Stimulated activated CD8-positive, alpha-beta memory T cell treated with anti-CD3 and anti-CD28 coated beads, Interleukin-4, amount 100 ng/mL, for 24 hours (primary cell): ENCODE data around the gene BTBD9.

Experiments
- DNase-seq: peaks from one replicate; pipeline ENCODE4 v3.0.0-alpha.2; 2020; ENCODE audit warnings: low read depth

The BTBD9 gene

GRCh38 chr6:38236631-38237030, 403.1 kb downstream of the BTBD9 start:
- DNase-seq = no peak

GRCh38 chr6:38234934-38235682, 404.6 kb downstream of the BTBD9 start:
- no peak for DNase-seq

DNA sequence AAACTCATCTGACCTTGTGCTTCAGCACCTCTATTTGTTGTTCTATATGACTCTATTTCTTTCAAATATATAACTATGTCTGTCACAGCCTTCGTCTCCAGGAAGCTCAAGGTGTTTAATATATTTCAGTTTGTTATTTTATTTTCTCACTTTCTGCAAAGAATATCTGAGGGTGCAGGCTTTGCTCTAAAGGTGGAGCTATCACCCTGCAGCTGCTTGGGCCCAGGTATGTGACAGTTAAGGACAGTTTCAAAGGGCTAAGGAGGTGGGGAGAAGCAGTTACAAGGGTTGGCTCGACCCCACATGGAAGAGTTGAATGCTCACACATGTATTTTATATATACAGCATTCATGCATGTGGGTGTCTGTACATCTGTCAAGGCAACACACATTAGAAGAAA, 405.6 kb downstream of the BTBD9 start:
- DNase-seq = no peak

DNA sequence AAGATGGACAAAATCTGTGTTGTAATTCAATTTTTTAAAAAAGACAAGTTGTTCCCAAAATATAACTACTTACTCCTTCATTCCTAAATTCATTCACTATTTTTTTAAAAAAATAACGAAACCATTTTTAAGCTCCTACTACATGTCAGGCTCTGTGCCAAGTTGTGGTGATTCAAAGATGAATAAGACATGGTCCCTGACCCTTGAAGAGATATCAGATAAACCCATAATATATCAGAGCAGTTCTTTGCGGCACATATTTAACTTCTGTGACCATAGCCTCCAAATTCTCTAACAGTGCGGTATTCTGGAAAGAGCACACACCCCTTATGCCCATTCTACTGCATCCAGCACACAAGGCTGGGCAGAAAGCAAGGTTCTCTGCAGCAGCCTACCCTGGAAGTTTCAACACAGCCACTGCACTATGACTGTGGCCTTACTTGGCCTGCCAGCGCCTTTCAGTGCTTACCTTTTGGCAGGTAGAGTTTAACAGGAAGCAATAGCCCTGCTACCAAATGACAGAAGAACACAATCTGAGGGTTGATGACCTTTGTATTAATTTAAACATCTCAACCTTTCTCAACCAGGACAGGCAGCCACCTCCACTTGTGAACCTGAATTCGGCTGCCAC, 406.5 kb downstream of the BTBD9 start:
- DNase-seq = no peak

DNA sequence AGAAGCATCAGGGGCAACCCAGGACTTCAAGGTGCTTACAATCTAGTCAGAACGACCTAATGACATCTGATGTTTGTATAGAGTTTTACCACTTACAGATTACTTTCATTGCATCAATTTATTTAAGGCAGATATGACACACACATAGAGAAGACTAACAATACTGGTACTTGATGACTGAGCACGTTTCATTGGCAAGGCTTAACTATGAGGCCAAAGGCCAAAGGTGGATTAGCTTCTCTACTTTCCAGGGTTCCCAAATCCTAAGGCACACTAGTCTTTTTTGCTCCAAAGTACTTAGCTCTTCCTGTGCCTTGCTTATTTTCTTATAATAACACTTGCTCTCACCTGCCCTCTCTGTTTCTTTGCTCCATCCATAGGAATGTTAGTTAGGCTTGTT, 414.0 kb downstream of the BTBD9 start:
- DNase-seq = no peak

- DNase-seq = no peak
These were observed 418.5 kb downstream of the BTBD9 start for GRCh38 chr6:38221251-38221650.

- no peak for DNase-seq
These were observed 419.5 kb downstream of the BTBD9 start for GRCh38 chr6:38220069-38220723.

DNA sequence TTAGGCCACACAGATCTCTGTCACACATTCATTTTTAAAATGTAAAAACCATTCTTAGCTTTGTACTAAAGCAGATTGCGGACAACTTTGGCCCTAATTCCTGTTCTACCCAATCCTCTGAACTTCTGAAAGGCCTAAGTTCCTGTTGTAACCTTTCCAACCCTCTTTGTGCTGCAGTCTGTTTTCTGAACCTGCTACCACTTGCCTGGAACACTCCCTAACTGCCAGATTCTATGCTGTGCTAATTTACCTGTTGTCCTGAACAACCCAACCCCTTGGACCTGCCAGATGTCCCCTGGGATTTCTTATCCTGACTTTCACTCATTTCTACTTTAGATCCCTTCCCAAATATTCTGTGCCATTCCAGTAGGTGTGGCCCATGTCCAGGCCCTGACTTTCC, 421.5 kb downstream of the BTBD9 start:
- no peak for DNase-seq

- no peak for DNase-seq
These were observed 423.3 kb downstream of the BTBD9 start for GRCh38 chr6:38216451-38216850.

- no peak for DNase-seq
These were observed 423.9 kb downstream of the BTBD9 start for GRCh38 chr6:38215651-38216311.

GRCh38 chr6:38215225-38215624, 424.5 kb downstream of the BTBD9 start:
- no peak for DNase-seq

GRCh38 chr6:38214159-38214558, 425.6 kb downstream of the BTBD9 start:
- DNase-seq = no peak

DNA sequence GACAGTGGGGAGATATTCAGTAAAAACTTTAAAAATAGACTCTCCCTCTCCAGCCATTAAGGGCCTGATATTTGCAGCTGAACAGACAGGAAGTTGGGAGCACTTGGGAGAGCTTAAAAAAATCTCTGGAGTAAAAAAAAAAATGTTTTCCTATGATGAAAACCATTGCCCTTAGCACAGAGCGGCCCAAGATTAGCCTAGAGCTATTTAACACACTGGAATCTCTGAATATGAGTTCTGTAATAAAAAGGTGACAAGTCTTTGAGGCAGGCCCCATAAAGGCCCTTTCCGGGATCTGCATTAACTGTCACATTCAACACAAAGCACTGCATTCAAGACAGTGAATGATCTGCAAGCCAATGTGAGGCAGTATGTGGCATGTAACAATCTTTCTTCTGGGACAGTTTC, 426.5 kb downstream of the BTBD9 start:
- DNase-seq = no peak

DNA sequence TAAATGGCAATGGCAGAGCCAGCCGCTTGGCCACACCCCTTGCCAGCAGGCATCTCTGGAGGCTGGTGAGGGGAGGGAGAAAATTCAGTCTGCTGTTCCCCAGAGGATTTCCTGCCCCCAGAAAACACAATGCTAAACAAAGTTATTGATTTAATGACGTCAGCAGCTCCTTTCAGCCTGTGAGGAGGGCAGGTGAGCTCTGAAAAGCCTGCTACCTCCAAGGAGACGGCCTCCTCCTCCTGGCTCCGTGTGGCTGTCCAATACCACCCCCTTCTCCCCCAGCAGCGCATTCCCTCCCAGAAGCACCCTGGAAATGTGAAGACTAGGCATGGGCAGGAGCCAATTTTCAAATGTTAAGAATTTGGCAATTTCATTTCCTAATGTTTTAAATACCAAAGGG, 427.1 kb downstream of the BTBD9 start:
- no peak for DNase-seq

GRCh38 chr6:38212116-38212515, 427.6 kb downstream of the BTBD9 start:
- no peak for DNase-seq

GRCh38 chr6:38209371-38210260, 430.1 kb downstream of the BTBD9 start:
- DNase-seq = no peak

DNA sequence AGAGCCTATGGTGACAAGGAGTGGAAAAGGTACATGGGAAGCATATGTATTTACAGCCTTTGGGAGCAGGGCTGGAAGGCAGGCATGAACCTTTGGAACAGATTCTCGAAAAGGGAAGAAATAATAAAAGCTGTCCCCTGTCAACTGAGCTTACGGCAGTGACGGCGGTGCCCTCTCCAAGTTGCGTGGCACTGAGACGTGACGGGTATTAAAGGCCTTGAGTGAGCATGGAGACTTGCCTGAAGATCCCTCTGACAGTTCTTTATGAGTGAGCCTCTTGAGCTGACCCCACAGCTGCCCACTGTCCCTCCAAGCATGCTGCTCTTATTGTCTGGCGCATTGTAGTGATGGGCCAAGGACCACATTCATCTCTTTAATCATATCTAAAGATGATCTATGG, 431.7 kb downstream of the BTBD9 start:
- no peak for DNase-seq

GRCh38 chr6:38207375-38207774, 432.4 kb downstream of the BTBD9 start:
- DNase-seq = no peak

- no peak for DNase-seq
These were observed 441.5 kb downstream of the BTBD9 start for GRCh38 chr6:38198219-38198618.

DNA sequence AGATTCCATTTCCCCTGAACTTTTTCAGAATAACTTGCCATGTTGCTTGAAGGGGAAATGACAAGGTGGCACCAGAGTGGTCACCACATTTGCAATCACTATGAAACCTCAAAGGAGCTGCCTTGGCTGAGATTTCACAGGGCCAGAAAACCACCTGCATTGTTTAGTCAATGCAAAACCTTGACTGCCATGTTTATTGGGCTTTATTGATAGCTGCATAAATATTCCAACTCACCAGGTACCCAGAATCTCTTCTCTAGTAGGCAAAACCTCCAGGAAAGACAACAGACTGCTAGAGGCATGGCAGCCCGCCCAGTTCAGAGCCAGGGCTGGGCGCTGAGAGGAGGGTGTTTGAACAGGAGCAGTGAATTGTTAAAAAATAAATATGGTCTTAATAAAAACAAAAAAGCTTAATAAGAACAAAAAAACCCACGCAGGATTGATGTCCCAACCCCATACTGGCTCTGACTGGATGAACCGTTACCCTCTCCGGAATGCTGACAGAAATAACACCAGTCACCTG, 444.6 kb downstream of the BTBD9 start:
- no peak for DNase-seq

GRCh38 chr6:38194589-38194988, 445.1 kb downstream of the BTBD9 start:
- no peak for DNase-seq

GRCh38 chr6:38194282-38194572, 445.5 kb downstream of the BTBD9 start:
- DNase-seq = no peak
